GM12892 (cell line): ENCODE measurements around the gene PHC2.

Experiments
- DNase-seq: peaks from one replicate; pipeline ENCODE4 v3.0.0; 2011; ENCODE audit not compliant: insufficient read length
- FAIRE-seq: peaks from 2 replicates; lab custom pipeline; 2011; peaks lifted over from hg19 to GRCh38; lab: Jason Lieb, UNC
- POLR2A ChIP-seq: IDR thresholded peaks from 2 replicates; pipeline ENCODE4 v1.6.1; 2011; ENCODE audit warnings: low read depth, low read length, control low read depth
- POLR2AphosphoS5 ChIP-seq: IDR thresholded peaks from 2 replicates; pipeline ENCODE4 v1.6.1; 2011; ENCODE audit warnings: low read depth, low read length, control low read depth
- TAF1 ChIP-seq: IDR thresholded peaks from 2 replicates; pipeline ENCODE4 v1.6.1; 2011; ENCODE audit warnings: low read depth, mild to moderate bottlenecking, control low read depth, low read length, borderline replicate concordance

Gene PHC2

DNA sequence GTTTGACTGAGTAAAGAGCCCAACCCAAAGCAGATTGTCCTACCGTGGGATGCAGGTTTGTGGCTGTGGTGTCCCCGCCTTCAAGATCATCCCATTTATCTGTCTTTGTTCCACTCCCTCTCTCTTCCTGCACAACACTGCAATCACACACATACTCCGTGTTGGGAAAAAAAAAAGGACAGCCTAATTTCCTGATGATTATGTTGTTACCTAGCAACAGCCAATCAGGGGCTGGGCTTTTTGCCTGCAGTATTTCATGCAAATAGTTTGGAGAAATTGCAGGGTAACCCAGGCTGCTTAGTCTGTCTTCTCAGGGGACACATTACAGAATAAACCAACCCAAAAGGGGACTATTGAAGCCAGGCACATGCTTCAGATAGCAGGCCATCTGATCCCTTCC, 38.3 kb downstream of the PHC2 start:
- FAIRE-seq (no peak), DNase-seq (no peak)
- TF ChIP-seq POLR2AphosphoS5 (no peak), TAF1 (no peak), POLR2A (no peak)

DNA sequence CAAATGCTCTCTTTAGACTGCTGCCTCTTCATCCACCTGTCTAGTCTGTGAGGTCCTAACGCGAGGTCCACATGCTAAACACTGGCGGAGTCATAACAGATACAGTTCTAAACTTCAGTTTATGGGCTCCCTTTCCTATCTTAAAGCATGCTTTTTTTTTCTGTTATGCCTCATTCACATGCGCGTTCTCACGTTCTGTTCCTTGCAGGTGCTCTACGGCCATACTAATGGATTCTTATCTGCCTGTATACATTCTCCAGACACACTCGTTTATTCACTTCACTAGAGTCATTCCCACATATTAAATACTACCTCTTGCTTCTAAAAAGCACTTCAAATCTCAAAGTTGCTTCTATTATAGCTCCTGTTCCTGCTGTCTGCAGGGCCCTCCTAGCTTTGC, 38.7 kb downstream of the PHC2 start:
- DNase-seq (no peak), FAIRE-seq (no peak)
- no peak for TF ChIP-seq TAF1
- TF ChIP-seq POLR2AphosphoS5: no peak
- no peak for TF ChIP-seq POLR2A

GRCh38 chr1:33391343-33392078, 39.4 kb downstream of the PHC2 start:
- no peak for DNase-seq
- no peak for FAIRE-seq
- no peak for TF ChIP-seq POLR2AphosphoS5
- no peak for TF ChIP-seq POLR2A
- no peak for TF ChIP-seq TAF1

- FAIRE-seq: no peak
- DNase-seq: no peak
- TF ChIP-seq POLR2A: no peak
- TF ChIP-seq TAF1: no peak
- TF ChIP-seq POLR2AphosphoS5: no peak
These were observed 40.4 kb downstream of the PHC2 start for GRCh38 chr1:33390542-33390941.

- FAIRE-seq (no peak), DNase-seq (no peak)
- TF ChIP-seq POLR2AphosphoS5 (no peak), TAF1 (no peak), POLR2A (no peak)
These were observed 41.8 kb downstream of the PHC2 start for GRCh38 chr1:33388805-33389771.

DNA sequence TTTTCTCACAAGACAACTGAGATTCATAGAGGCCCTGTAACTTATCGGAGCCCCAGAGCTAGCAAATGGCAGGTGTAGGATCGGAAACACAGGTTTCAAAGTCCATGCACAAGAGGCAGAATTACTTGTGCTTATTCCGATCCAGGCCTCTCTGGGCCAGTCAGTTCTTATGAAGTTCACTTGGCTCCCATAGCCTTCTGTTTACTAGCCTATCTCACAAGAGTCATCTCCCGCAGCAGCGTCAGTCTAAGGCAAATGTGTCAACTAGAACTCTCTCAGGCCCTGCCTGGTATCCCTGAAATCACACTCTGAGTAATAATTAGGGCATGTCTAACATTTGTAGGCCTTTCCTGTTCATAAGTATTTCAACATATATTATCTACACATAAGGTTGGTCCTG, 43.3 kb downstream of the PHC2 start:
- TF ChIP-seq POLR2AphosphoS5 (no peak), POLR2A (no peak), TAF1 (no peak)
- DNase-seq (no peak), FAIRE-seq (no peak)

DNA sequence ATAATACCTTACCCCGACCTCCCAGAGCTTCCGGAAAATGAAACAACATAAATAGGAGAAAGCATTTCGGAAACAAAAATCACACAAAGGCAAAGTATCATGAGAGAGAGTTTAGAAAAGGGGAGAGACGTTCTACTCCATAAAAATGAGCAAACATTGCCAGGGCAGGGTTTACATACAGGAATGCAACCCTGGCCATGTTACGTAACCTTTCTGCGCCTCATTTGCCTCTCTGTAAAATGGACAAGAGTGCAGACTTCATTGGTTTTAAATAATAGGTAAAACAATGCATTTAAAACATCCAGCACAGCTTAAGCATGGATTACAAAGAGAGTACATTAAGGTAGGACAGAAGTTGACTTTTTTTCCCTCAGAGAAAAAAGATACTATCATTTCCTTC, 45.6 kb downstream of the PHC2 start:
- no peak for FAIRE-seq
- no peak for TF ChIP-seq TAF1
- TF ChIP-seq POLR2A: no peak
- no peak for TF ChIP-seq POLR2AphosphoS5
- no peak for DNase-seq

DNA sequence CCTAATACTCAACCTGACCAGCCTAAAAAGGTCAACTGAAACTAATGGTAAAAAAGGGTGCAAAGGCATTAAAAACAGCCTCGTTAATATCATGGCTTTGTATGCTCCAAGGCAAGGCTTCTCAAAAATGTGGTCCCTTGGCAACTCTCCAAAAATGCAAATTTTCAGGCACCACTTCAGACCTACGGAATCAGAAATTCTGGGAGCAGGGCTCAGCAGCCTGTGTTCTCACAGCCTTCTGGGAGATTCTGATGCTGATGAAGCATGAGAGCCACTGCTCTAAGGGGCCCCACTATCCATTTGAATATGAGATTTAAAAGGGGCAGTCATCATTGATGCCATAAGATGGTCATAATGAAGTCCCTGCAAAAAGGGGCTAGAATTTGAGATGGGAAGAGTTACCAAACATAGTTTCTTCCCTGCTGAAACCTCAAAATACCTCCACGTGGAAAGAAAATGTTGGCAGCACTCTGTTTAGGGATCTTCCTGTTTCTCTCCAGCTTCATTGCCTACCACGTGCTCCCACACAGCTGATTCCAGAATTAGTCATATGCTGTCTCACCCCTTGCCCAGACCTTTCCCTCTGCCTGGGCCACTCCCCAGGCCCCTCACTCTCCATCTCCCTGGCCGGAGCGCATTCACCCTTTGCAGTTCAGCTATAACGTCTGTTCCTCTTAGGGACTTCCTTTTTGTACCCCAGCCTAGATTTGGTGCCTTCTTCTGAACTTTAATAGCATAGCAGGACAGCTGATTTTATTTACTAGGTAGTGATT, 46.7 kb downstream of the PHC2 start:
- no peak for DNase-seq
- FAIRE-seq: no peak
- no peak for TF ChIP-seq TAF1
- TF ChIP-seq POLR2A: no peak
- no peak for TF ChIP-seq POLR2AphosphoS5

- TF ChIP-seq POLR2A (no peak), POLR2AphosphoS5 (no peak), TAF1 (no peak)
- peak; percentile 21 for FAIRE-seq
- no peak for DNase-seq
These were observed 47.4 kb downstream of the PHC2 start for GRCh38 chr1:33383489-33383888.

DNA sequence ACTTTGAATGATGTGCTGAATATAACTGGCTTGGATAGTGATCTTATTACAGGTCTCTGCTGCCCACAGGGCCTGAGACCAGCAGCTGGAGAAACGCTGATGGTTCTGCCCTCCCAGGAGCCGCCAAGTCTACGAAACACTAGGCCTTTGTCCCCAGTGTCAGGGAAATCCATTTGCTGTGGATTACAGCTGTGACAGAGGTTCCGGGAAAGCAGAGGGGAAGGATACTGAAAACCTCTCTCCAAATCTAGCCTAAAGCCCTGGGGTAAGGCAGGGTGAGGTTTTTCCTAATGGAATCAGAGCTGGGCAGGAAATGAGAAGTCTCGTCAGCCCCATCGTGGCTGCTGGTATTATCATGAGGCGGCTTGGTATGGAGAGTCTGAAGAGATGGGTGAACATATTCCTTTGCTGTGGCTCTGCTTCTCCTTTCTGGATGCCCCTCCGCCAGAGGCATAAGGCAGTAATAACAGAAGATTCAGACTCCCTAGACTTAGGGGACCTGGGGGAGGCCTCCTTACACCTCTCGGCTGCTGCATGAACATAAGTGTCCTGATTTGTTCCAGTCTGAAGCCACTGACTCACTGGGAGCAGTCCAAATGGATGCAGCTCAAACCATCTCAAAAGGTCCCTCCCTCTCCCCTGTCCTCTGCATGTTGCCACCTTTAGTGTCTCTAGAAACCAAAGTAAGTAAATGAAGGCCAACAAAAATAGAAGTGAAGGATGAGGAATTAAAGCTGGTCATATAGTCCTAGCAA, 48.1 kb downstream of the PHC2 start:
- FAIRE-seq (no peak), DNase-seq (no peak)
- TF ChIP-seq POLR2A (no peak), POLR2AphosphoS5 (no peak), TAF1 (no peak)
